ENCODE results near the gene ZNF44.
"Not testable (repeated sequence)": the region's sequence is repeated elsewhere in the genome, so short reads cannot be mapped to it uniquely, and the experiment has no call there.

Gene ZNF44

GRCh38 chr19:12314553-12314952, 19.9 kb upstream of the ZNF44 start:
- DNase-seq (ENCODE audit: low read depth): no peak
- H3K4me3 ChIP-seq (ENCODE audit: low read length): no peak overlapping the region
- TF ChIP-seq CTCF (IDR thresholded peaks at IDR 0.05; ENCODE audit: insufficient read depth, low read depth, low read length, missing control alignments): no peak

- DNase-seq (ENCODE audit: low read depth); H3K4me3 ChIP-seq (ENCODE audit: low read length): not testable (repeated sequence)
Measured at GRCh38 chr19:12308891-12309290, 14.2 kb upstream of the ZNF44 start.

GRCh38 chr19:12295191-12295590, 508 bp upstream of the ZNF44 start:
- peak overlapping the region; percentile 92 for H3K4me3 ChIP-seq (ENCODE audit: low read length)
- no peak for DNase-seq (ENCODE audit: low read depth)
- TF ChIP-seq CTCF (IDR thresholded peaks at IDR 0.05; ENCODE audit: insufficient read depth, low read depth, low read length, missing control alignments): no peak

- DNase-seq (ENCODE audit: low read depth): peak; percentile 59
- no peak for TF ChIP-seq CTCF (IDR thresholded peaks at IDR 0.05; ENCODE audit: insufficient read depth, low read depth, low read length, missing control alignments)
- peak overlapping the region; percentile 92 for H3K4me3 ChIP-seq (ENCODE audit: low read length)
Measured at GRCh38 chr19:12293777-12294248, 870 bp downstream of the ZNF44 start.

- DNase-seq (ENCODE audit: low read depth): no peak
- H3K4me3 ChIP-seq (ENCODE audit: low read length): no peak overlapping the region
- no peak for TF ChIP-seq CTCF (IDR thresholded peaks at IDR 0.05; ENCODE audit: insufficient read depth, low read depth, low read length, missing control alignments)
Measured at GRCh38 chr19:12289790-12290065, 5.0 kb downstream of the ZNF44 start.

- H3K4me3 ChIP-seq (ENCODE audit: low read length): no peak overlapping the region
- no peak for TF ChIP-seq CTCF (IDR thresholded peaks at IDR 0.05; ENCODE audit: insufficient read depth, low read depth, low read length, missing control alignments)
- no peak for DNase-seq (ENCODE audit: low read depth)
Measured at GRCh38 chr19:12287958-12288500, 6.7 kb downstream of the ZNF44 start.

- no peak for DNase-seq (ENCODE audit: low read depth)
- H3K4me3 ChIP-seq (ENCODE audit: low read length): no peak overlapping the region
- no peak for TF ChIP-seq CTCF (IDR thresholded peaks at IDR 0.05; ENCODE audit: insufficient read depth, low read depth, low read length, missing control alignments)
Measured at GRCh38 chr19:12284631-12285030, 10.1 kb downstream of the ZNF44 start.
